DMS53 treated with DMSO at 0.1 percent for 48 hours (cell line): ENCODE data around the gene IGSF9.

Experiments used
- DNase-seq: peaks from one replicate; lab custom pipeline; 2025; ENCODE audit not compliant: unreplicated experiment; lab: John Stamatoyannopoulos, UW

The IGSF9 gene

GRCh38 chr1:159877695-159878444, 67.5 kb downstream of the IGSF9 start:
- no peak for DNase-seq
